Sigmoid colon (tissue), 4 donors: Measurements from ENCODE around the gene TAF13.

Source experiments
- CTCF ChIP-seq, 4 experiments: fragments of 450-650 bp in 3 of 4; fragments of 200-600 bp in 1 of 4; IDR thresholded peaks; one replicate each; pipeline ENCODE4 v1.5.1; 2016 to 2019; ENCODE audit warnings: antibody characterized with exemption in 4 of 4, mild to moderate bottlenecking in 3 of 4, moderate library complexity in 2 of 4
- EP300 ChIP-seq, 4 donors: sonication (generic); formaldehyde crosslinking; IDR thresholded peaks; one replicate each; pipeline ENCODE4 v1.6.1; 2017; ENCODE audit warnings: antibody characterized with exemption in 4 of 4
- POLR2A ChIP-seq, 2 donors: fragments of 450-650 bp; IDR thresholded peaks; one replicate each; pipeline ENCODE4 v1.6.1; 2016; ENCODE audit warnings: antibody characterized with exemption in 2 of 2, mild to moderate bottlenecking in 2 of 2, moderate library complexity in 2 of 2

DNA sequence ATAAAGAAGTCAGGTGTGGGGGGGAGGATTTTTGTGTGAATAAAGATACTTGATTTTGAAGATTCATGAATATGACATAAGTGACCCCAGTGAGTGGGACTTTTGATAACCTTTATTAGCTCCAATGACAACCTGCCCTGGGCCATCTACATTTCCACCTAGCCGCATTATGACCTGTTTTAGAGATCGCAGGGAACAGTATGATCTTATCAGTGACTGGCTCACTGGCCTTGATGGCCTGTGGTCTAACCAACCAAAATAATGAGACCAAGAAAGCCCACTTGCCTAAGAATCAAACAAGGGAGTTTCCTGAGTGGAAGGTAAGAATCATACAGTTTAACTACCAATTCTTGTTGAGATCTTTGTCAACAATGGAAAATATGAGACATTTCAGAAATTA lies 39.9 kb upstream of the TAF13 start:
- TF ChIP-seq CTCF (IDR thresholded peaks at IDR 0.05) = no peak
- TF ChIP-seq POLR2A (IDR thresholded peaks at IDR 0.05) = no peak
- no peak for TF ChIP-seq EP300 (IDR thresholded peaks at IDR 0.05)
